GM18507 (cell line): ENCODE measurements around the gene FOXD2.
A peak's percentile ranks its signal among the peaks of the same experiment; 100 is the strongest.

ENCODE experiments used
- DNase-seq: peaks from one replicate; pipeline ENCODE4 v3.0.0; 2011; ENCODE audit warnings: low read depth; ENCODE audit not compliant: insufficient read length; ENCODE audit errors: extremely low spot score
- FAIRE-seq: peaks from 2 replicates; lab custom pipeline; 2011; peaks lifted over from hg19 to GRCh38; lab: Jason Lieb, UNC

FOXD2 gene

DNA sequence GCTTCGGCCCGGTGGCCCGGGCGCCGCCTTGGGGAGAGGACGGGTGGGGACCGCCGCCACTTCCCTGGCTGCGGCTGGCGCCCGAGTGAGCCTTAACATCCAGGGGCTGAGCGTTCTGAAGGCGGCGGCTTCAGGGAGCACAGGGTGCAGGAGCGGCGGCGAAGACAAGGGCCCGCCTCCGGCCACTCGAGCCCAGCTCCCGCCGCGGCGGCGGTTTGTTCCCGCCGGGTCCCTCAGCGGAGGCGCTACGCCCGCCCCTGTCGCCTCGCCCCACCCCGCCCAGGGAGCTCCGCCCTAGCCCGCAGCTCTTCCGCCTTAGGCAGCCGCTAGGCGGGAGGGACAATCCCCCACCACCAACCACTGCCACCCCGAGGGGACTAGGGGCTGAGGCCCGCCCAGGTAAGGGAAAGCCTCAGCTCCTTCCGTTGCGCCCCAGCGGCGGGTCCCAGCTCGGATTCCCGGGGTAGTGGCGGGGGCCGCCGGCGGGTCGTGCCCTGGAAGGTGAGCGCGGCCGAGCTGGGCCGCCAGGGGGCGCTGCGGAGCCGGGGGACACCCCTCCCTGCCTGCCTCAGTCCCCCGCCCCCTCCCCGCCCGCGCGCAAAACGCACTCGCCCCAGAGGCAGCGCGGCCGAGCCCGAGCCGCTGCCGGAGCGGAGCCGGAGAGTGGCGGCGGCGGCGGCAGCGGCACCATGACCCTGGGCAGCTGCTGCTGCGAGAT lies at the start of gene FOXD2:
FOXD2 (plus strand) TSS at position 598 of the 718 bp plus-strand sequence; CDS start at position 690, 92 bp downstream.
- FAIRE-seq (peak; percentile 91), DNase-seq (peak; percentile 92)

DNA sequence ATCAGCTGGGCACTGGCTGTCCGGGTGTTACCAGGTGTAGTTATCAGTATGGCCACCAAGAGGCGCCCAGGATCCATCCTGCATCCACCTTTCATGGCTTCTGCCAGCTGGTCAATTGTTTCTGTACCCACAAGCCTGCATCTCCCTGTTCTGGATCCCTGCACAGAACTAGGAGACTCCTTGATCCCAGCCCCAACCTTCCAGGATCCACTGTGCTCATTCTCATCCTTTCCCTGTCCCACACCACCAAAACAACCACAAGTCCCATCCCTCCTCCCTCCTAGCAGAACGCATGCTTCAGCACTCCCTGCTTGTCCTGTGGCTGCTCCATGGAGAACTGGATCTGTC lies 49.0 kb upstream of the FOXD2 start:
- FAIRE-seq (peak; percentile 67), DNase-seq (peak; percentile 14)

DNA sequence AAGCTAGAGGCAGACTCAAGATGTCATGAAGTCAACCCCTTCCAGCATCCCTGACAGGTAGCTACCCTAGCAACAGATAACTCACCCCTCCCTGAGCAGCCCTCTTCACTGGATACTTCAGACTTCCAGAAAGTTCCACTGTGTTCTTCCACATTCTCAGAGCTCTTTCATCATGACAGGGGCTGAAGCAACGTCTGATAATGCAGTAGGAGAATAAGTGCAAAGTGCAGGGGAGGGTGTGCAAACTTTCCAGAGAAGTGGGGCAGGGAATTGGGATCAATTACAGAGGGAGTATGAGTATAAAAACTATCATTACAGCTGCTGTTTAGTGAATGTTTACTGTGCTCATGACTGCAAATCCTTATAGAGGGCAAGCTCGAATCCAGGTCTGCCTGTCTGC lies 48.1 kb upstream of the FOXD2 start:
- no peak for FAIRE-seq
- DNase-seq, result no peak

DNA sequence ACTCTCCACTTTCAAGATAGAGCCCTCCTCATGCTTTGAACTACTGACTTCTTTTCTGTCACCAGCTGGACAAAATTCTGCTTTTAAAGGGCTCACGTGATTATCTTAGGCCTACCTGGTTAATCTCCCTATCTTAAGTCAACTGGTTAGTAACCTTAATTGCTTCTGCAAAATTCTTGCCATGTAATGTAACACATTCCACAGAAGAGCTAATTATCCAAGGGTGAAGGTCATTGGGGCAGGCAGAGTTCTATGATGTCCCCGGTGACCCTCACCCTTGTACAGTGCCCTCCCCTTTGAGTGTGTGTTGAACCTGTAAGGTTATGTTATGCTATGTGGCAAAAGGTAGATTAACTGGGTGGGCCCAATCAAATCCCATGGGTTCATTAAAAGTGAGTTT lies 47.0 kb upstream of the FOXD2 start:
- DNase-seq, result no peak
- FAIRE-seq, result no peak

DNA sequence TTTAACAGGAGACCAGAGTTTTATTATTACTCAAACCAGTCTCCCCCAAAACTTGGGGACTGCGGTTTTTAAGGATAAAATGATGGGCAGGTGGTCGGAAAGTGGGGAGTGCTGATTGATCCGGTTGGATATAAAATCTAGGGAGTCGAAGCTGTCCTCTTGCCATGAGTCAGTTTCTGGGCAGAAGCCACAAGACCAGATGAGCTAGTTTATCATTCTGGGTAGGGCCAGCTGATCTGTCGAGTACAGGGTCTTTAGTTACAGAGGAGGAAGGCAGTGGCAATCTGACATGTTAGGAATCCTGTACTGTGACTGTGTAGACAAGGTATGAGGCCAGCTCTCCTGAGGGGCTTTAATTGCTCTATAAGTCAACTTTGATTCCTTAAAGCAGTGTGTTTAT lies 44.7 kb upstream of the FOXD2 start:
- FAIRE-seq (no peak), DNase-seq (no peak)

DNA sequence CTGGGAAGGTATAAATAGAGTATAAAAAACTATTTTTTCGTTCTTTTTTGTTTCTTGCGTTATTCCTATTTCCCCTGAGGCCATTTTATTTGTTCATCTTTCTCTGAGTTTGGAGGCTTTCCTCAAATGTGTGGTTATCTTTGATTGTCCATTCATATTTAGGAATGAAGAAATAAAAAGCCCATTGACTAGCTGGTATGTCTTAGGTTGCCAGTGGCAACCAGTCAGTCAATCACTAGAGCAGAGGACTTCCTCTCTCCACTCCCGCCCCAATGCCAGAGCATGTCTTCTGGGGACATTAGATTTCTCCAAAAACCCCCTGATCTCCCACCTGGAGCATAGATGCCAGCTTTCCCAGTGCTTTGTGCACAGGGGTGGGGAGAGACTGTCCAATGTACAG lies 42.4 kb upstream of the FOXD2 start:
- no peak for FAIRE-seq
- no peak for DNase-seq

DNA sequence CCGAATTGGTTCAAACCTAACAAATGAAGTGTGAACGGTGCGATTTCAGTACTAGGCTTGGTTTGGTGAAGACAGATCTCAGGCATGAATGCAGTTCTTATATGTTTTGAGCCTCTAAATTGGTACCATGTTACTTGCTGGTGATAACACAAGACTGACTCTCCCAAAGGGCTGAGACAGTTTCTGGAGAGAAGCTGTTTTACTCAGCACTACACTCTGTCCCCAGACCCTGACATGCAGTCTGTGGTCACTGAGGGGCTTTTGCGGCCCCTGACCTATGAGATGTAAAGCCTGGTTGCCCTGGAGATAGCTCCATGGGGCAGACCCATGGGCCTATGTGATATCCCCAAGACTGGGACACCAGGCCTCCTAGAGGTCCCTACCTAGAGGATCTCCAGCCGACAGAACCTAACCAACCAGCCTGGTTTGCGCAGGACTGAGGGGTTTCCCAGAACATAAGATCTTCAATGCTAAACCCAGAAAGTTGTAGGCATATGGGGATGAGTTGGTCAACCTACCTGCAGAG lies 41.1 kb upstream of the FOXD2 start:
- DNase-seq (no peak), FAIRE-seq (no peak)

DNA sequence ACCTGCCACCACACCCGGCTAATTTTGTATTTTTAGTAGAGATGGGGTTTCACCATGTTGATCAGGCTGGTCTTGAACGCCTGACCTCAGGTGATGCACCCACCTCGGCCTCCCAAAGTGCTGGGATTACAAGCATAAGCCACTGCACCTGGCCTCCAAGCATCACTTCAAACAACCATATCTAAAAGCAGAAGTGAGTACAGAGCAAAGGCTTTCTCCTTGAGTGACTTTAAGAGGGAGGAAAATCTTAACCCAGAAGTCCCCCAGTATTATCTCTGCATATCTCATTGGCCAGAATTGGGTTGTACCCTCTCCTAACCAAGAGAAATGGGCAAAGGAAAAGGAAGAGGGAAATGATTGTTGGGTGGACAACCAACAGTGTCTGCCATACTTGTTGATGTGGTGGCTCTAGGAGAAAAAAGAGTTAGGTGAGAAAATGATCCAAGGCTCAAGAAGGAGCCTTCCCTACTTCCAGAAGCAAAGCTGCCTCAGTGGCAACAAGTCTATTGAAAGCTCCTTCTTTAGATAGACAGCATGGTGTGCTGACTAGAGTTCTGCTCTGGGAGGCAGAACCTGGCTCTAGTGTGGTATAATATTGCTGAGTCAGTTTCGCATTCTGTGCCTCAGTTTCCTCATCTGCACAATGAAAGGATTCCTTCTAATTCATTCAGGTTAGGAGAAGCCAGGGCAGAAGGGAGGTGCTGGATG lies 38.6 kb upstream of the FOXD2 start:
- no peak for FAIRE-seq

DNA sequence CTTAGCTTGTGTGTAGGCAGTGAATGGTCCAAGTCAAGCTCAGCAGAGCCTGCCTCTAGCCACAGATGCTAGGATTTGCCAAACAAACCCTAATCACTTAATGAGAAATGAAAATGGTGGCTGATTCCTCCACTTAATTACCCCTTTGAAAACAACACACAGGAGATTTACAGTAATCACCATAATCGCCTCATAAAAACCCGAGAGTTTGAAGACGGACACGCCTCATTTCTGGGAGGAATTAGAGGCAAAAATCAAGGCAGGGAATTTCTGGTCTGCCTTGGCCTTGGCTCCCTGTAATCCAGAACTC lies 38.0 kb upstream of the FOXD2 start:
- FAIRE-seq (no peak), DNase-seq (no peak)

More for the DNA sequence above, 38.6 kb upstream of the FOXD2 start:
- no peak for DNase-seq

DNA sequence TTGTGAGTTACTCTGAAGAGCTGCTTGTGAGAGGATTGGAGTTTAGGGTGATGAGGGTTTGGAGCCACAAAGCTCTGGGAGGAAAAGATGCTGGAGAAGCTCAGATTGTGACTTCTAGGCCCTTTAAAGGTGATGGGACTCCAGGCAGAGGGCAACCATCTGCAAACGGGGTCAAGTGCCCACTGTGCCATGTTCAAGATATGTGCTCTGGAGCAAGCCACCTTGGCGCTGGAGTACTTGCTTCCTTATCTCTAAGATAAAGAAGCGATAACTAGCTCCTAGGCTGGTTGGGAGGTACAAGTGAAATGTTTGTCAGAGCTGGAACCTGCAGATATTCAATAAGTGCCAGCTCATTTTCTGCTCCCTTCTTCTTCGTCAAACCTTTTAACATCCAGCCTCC lies 36.1 kb upstream of the FOXD2 start:
- FAIRE-seq, result no peak

DNA sequence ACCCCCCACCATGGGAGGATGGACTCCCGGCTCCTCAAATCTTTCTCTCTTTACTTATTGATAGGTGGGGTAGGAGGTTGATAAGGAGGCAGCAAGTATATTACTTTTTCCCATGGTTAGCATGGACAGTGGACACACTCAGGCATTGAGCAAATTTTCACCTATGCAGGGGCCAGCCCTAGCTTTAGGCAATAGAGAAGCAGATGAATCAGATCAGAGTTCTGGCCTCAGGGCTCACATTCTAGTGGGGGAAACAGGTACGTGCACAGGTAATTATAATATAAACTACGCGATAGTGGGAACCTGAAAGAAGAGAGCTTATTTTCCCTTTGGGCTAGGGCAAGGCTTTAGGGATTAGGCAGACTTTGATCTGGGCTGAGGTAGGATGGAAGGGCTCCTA lies 35.3 kb upstream of the FOXD2 start:
- DNase-seq (no peak), FAIRE-seq (no peak)

More for the DNA sequence above, 36.1 kb upstream of the FOXD2 start:
- no peak for DNase-seq

DNA sequence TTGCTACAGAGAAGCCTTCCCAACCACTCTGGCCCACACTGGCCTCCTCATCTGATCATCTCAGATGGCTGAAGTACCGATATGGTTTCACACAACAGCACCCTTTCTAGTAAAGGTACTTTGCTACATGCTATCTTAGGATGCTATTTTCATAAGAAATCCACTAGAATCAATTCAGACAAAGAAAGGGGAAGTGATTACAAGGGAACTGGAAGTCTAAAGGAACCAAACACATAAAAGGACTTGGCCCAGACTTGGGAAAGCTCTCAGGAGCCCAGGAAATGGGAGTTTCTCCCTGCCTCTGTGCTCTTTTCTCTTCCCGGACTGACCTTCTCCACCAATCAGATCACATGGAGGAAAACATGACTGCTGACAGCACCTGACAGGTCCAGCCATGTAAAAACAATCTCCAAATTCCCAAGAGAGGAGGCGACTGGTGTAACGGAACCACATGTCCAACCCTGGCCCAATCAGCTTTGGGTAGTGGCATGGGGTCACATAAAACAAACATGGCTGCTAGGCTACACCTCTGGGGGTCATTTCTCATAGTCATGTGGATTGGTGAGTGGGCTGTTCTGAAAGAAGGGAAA lies 34.4 kb upstream of the FOXD2 start:
- no peak for DNase-seq
- FAIRE-seq, result no peak

DNA sequence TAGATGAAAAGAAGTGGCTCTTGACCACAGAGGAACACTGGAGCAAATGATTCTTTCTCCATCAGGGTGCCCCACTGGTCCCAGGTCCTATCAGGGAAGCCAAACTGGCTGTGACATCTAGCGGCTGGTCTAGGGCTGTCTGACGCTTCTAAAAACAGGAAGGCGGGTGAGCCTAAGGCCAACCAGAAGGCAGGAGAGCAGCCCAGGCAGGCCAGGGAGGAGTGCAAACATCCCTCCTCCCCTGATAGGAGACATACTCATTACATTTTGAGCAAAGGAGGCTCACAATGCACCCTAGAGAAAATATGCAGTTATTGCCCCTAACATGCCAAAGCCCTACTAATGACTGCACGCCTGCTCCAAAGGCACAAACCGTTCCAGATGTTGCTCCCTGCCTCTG lies 32.1 kb upstream of the FOXD2 start:
- no peak for FAIRE-seq
- no peak for DNase-seq

DNA sequence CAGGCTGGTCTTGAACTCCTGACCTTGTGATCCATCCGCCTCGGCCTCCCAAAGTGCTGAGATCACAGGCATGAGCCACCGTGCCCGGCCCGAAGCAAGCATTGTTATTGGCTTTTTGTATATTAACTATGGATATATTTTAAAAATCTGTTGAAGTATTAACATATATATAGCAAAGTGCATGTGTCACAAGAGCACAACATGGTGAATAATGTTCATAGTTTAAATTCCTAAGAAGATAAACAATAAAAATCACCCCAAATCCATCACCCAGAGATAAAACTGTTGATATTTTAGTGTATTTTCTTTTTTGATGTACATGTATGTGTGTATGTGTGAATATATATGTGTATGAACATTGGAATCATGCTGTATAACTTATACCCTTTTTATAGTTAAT lies 30.9 kb upstream of the FOXD2 start:
- FAIRE-seq (no peak), DNase-seq (no peak)

DNA sequence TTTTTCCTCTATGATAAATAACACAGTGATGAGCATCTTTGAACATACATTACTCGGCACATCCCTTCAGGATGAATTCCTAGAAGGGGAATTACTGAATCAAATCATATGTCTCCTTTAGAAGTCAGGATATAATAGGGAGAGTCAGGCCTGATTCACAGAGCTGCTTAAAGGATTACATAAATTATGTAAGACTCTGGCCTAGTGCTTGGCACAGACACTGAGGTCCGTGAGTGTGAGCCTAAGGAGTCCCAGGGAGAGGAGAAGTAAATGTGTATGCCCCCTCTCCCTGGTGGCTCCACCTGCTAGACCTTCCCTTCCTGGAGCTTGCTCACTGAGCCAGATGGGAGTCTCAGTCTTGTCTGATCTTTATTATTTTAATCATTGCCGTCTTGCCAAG lies 30.4 kb upstream of the FOXD2 start:
- FAIRE-seq (no peak), DNase-seq (no peak)

DNA sequence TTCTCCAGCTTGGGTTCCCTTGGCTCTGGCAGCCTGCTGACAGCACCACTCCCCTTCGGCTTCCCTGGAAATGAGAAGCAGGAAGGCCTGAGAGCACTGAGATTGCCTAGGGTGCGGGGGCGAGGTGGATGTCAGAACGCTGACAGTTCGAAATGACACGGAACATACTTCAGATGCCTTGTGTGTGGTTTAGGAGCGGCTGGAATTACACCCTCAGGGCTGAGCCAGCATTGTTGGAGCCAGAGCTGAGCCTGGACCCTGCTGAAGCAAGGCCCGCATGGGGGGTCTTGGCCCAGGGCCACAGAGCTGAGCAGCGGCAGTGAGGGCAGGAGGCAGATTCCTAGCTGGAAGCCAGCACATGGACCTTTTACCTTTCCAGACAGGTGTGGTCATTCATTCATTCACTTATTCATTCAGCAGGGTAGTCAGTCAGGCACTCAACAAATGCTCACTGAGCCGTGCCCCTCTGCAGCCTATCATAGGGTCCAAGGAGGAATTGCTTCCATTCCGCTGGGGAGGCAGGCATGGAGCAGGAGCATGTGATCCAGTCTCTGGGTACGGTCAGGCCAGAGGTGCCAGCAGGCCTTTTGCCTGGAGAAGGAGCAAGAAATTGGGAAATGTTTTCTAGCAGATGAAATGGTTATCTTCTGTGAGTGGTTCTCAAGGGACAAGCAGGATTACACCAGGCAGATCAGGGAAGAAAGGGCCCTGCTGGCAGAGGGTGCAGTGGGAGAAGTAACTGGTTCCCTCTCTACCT lies 28.4 kb upstream of the FOXD2 start:
- no peak for DNase-seq
- FAIRE-seq, result no peak

DNA sequence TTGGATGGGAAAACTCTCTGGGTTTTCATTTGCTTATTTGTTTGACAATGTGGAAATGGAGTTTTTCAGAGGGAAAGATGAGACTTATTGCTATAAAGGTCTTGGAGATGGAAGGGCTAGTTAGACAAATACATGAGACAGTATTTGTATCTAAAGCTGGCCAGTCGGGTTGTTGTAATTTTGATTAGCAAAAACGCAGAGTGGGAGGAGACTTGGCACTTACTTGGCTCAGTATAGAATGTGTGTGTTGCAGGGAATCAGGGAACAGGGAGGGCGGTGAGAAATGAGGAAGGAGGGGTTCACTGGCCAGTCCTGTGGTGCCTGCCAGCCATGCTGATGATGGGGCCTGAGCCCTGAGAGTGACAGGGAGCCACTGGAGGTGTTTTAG lies 27.8 kb upstream of the FOXD2 start:
- no peak for DNase-seq
- no peak for FAIRE-seq

DNA sequence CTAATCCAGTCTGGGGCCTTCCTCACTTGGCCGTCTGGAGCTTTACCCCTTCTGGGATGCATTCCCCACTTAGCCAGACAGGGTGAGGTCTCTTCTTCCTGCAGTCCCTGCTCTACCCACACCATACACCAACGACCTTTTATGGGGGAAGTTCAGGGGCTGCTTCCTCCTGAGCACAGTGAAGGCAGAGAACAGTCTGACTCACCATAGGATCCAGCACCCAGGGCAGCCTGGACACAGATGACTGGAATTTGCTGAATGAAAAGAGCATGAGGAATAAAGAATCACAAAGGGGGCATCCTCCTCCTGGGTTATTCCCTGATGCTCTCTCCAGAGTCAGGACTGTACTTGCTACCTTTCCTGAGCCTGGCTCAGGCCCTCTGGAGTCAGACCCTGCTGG lies 26.4 kb upstream of the FOXD2 start:
- DNase-seq (no peak), FAIRE-seq (no peak)

DNA sequence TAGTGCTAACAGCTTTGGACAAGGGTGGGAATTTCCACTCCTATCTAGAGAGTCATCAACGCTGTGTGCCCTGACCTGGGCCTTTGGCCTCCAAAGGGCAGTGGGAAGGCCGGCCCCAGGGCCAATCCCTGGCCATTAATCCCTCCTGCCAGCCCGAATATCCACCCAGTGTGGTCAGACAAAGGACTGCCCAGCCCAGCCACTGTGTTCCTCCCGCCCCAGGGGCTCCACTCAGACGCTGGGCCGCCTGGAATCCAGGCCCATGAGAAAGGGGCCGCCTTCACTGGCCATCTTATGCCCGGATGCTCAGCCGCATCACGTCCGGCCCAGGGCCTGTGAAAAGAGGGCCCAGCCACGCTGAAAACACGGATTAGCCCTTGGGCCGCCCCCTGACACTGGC lies 25.4 kb upstream of the FOXD2 start:
- DNase-seq (no peak), FAIRE-seq (no peak)

DNA sequence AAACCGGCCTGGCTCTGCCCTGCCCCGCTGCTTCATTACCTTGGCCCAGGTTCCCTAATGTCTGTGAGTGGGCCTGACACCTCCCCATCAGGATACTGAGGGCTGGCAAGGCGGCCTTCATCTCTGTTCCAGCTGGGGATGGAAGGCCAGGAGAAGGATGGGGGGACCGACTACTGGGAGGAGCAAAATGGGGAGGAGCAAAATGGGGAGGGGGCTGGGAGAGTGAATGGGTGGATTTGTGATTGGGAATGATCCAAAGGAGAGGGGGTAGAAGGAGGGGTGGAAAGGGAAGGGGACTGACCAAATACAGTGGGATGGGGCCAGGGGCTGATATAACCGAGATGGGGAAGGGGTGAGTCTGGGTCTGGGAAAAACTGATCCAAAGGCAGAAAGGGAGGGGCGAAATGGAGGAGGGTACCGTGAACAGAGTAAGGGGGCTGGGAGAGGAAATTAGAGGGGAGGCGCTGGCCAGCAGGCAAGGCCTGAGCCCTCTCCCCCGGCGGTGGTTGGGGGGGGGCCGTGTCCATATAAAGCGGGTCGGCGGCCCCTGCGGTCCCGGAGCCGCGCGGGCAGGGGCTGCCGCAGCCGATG lies 22.0 kb upstream of the FOXD2 start, which contains the start of gene FOXE3:
FOXE3 (plus strand) TSS at position 558 of the 591 bp plus-strand sequence; CDS start at position 589, 31 bp downstream.
- FAIRE-seq (no peak), DNase-seq (no peak)
